H4 (cell line): ENCODE results near the gene TRDMT1. TPM values are rescaled to one million over a fixed set of nuclear protein-coding genes. Genes with fewer than 3 reads are reported as not detected.

Source experiments
- DNase-seq: peaks from one replicate; pipeline ENCODE4 v3.0.0-alpha.2; 2015; ENCODE audit warnings: low spot score
- total RNA-seq: library from RNA; depleted of rRNA; stranded (reverse); fragments of >200 nt; shearing (Covaris generic); gene quantifications from 2 replicates; pipeline ENCODE4 v1.2.3, GENCODE V29; 2014; rRNA removed

Gene TRDMT1
- total RNA-seq, 1 experiment from 2014 or later = 6.1 TPM

- no peak for DNase-seq
Measured at GRCh38 chr10:17100586-17100985, 100.9 kb downstream of the TRDMT1 start.

DNA sequence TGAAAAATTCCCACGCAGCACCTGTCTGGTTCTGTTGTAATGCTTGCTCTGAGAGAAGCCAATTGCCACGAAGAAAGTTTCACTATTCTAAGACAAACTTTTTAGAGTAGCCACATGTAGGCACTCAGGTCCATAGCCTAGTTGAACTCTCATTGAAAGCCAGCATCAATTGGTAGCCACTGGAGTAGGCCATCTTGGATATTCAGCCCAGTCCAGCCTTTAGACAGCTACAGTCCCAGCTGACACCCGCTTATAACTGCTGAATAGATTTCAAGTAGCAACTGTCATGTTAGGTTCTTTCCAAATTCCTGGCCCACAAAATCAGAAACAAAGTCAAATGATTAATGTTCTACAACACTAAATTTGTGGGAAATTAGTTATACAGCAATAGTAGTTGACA lies 103.5 kb downstream of the TRDMT1 start:
- no peak for DNase-seq

Other genes with a start within 250 kb of the TRDMT1 start
- gene CUBN, start 71.9 kb downstream of the TRDMT1 start, total RNA-seq = 0.06 and 0.14 TPM in 2 replicates
- 2,086 and 2,364 TPM in 2 replicates for gene VIM, start 26.6 kb upstream of the TRDMT1 start, total RNA-seq